Measurements from ENCODE around the gene EBF3. TPM values are rescaled to one million over a fixed set of nuclear protein-coding genes. Genes with fewer than 3 reads are reported as not detected.

EBF3 gene
- total RNA-seq, 1 experiment from 2014 or later, result not detected

GRCh38 chr10:129850316-129850715, 113.8 kb downstream of the EBF3 start:
- no peak for ATAC-seq
- CTCF ChIA-PET, result no interaction called here
- no peak overlapping the region for H3K9ac ChIP-seq (ENCODE audit: low read length)
- no peak overlapping the region for H3K27ac ChIP-seq (ENCODE audit: low read length)
- intact Hi-C loops (cut with micrococcal nuclease), result no loop called here
- H3K4me3 ChIP-seq (ENCODE audit: low read length), result no peak overlapping the region
- no peak for DNase-seq
- BruUV-seq (replicated peaks), result no TSS peak
- no peak overlapping the region for H3K4me2 ChIP-seq (ENCODE audit: low read length)
- TF ChIP-seq CTCF (conservative IDR thresholded peaks at IDR 0.05; ENCODE audit: low read depth, low read length) (no peak), EZH2 (IDR thresholded peaks at IDR 0.05; ENCODE audit: low read length, unreplicated experiment) (no peak), EZH2phosphoT487 (IDR thresholded peaks at IDR 0.05; ENCODE audit: borderline replicate concordance, low read length) (no peak)
- H3K36me3 ChIP-seq (ENCODE audit: low read depth, low read length), result no peaks in the 10 kb centered on the region
- no peaks in the 10 kb centered on the region for H3F3A ChIP-seq (ENCODE audit: low read length, unreplicated experiment)
- no peaks in the 10 kb centered on the region for H4K20me1 ChIP-seq (ENCODE audit: low read length)
- H3K9me2 ChIP-seq (replicated peaks; ENCODE audit: low read length), result no peaks in the 10 kb centered on the region
- POLR2A ChIA-PET (ENCODE audit: unreplicated experiment), result no interaction called here
- no peaks in the 10 kb centered on the region for H3K9me3 ChIP-seq (ENCODE audit: low read length)
- no peaks in the 10 kb centered on the region for H3K4me1 ChIP-seq (ENCODE audit: insufficient read depth, low read length)
- peaks cover 78% of the 10 kb centered on the region for H3K27me3 ChIP-seq (ENCODE audit: low read length)
- H2AFZ ChIP-seq (ENCODE audit: low read length), result no peak overlapping the region
- H3K79me2 ChIP-seq (ENCODE audit: low read length), result no peaks in the 10 kb centered on the region

- no TSS peak for BruUV-seq (replicated peaks)
- intact Hi-C loops (cut with micrococcal nuclease), result no loop called here
These were observed 114.2 kb downstream of the EBF3 start for GRCh38 chr10:129849853-129850252.

GRCh38 chr10:129849452-129849750, 114.7 kb downstream of the EBF3 start:
- no peaks in the 10 kb centered on the region for H3K9me3 ChIP-seq (ENCODE audit: low read length)
- H4K20me1 ChIP-seq (ENCODE audit: low read length), result no peaks in the 10 kb centered on the region
- H3K4me1 ChIP-seq (ENCODE audit: insufficient read depth, low read length), result no peaks in the 10 kb centered on the region
- ChIA-PET CTCF (no interaction called here), POLR2A (ENCODE audit: unreplicated experiment) (no interaction called here)
- BruUV-seq (replicated peaks), result no TSS peak
- peaks cover 87% of the 10 kb centered on the region for H3K27me3 ChIP-seq (ENCODE audit: low read length)
- no peak for TF ChIP-seq CTCF (conservative IDR thresholded peaks at IDR 0.05; ENCODE audit: low read depth, low read length)
- no peaks in the 10 kb centered on the region for H3K36me3 ChIP-seq (ENCODE audit: low read depth, low read length)
- H3K4me2 ChIP-seq (ENCODE audit: low read length), result no peak overlapping the region
- no peaks in the 10 kb centered on the region for H3F3A ChIP-seq (ENCODE audit: low read length, unreplicated experiment)
- ATAC-seq (no peak), DNase-seq (no peak)
- no peak overlapping the region for H2AFZ ChIP-seq (ENCODE audit: low read length)
- intact Hi-C loops (cut with micrococcal nuclease), result no loop called here
- no peaks in the 10 kb centered on the region for H3K79me2 ChIP-seq (ENCODE audit: low read length)
- H3K27ac ChIP-seq (ENCODE audit: low read length), result no peak overlapping the region
- H3K9ac ChIP-seq (ENCODE audit: low read length), result no peak overlapping the region
- no peak overlapping the region for H3K4me3 ChIP-seq (ENCODE audit: low read length)
- no peaks in the 10 kb centered on the region for H3K9me2 ChIP-seq (replicated peaks; ENCODE audit: low read length)

More at GRCh38 chr10:129849853-129850252, 114.2 kb downstream of the EBF3 start:
- Histone ChIP-seq H3K4me3 (ENCODE audit: low read length) (no peak overlapping the region), H3K27ac (ENCODE audit: low read length) (no peak overlapping the region), H3K9ac (ENCODE audit: low read length) (no peak overlapping the region), H3K79me2 (ENCODE audit: low read length) (no peaks in the 10 kb centered on the region), H3F3A (ENCODE audit: low read length, unreplicated experiment) (no peaks in the 10 kb centered on the region), H4K20me1 (ENCODE audit: low read length) (no peaks in the 10 kb centered on the region), H3K4me2 (ENCODE audit: low read length) (no peak overlapping the region), H3K36me3 (ENCODE audit: low read depth, low read length) (no peaks in the 10 kb centered on the region), H2AFZ (ENCODE audit: low read length) (no peak overlapping the region), H3K27me3 (ENCODE audit: low read length) (peaks cover 83% of the 10 kb centered on the region), H3K9me3 (ENCODE audit: low read length) (no peaks in the 10 kb centered on the region), H3K9me2 (replicated peaks; ENCODE audit: low read length) (no peaks in the 10 kb centered on the region), H3K4me1 (ENCODE audit: insufficient read depth, low read length) (no peaks in the 10 kb centered on the region)
- TF ChIP-seq EZH2phosphoT487 (IDR thresholded peaks at IDR 0.05; ENCODE audit: borderline replicate concordance, low read length) (no peak), EZH2 (IDR thresholded peaks at IDR 0.05; ENCODE audit: low read length, unreplicated experiment) (no peak), CTCF (conservative IDR thresholded peaks at IDR 0.05; ENCODE audit: low read depth, low read length) (no peak)
- no peak for DNase-seq
- ChIA-PET POLR2A (ENCODE audit: unreplicated experiment) (no interaction called here), CTCF (no interaction called here)
- ATAC-seq, result no peak
